HG03442 (cell line): ENCODE data around the gene MUC5B.
"Not testable (repeated sequence)": the region's sequence is repeated elsewhere in the genome, so short reads cannot be mapped to it uniquely, and the experiment has no call there.

ENCODE experiments used
- ATAC-seq: cut with Tn5 transposase; IDR thresholded peaks from one replicate; pipeline ENCODE4 v1.9.1; 2021; ENCODE audit warnings: mild to moderate bottlenecking, moderate library complexity; ENCODE audit not compliant: unreplicated experiment

Gene MUC5B, protein sequence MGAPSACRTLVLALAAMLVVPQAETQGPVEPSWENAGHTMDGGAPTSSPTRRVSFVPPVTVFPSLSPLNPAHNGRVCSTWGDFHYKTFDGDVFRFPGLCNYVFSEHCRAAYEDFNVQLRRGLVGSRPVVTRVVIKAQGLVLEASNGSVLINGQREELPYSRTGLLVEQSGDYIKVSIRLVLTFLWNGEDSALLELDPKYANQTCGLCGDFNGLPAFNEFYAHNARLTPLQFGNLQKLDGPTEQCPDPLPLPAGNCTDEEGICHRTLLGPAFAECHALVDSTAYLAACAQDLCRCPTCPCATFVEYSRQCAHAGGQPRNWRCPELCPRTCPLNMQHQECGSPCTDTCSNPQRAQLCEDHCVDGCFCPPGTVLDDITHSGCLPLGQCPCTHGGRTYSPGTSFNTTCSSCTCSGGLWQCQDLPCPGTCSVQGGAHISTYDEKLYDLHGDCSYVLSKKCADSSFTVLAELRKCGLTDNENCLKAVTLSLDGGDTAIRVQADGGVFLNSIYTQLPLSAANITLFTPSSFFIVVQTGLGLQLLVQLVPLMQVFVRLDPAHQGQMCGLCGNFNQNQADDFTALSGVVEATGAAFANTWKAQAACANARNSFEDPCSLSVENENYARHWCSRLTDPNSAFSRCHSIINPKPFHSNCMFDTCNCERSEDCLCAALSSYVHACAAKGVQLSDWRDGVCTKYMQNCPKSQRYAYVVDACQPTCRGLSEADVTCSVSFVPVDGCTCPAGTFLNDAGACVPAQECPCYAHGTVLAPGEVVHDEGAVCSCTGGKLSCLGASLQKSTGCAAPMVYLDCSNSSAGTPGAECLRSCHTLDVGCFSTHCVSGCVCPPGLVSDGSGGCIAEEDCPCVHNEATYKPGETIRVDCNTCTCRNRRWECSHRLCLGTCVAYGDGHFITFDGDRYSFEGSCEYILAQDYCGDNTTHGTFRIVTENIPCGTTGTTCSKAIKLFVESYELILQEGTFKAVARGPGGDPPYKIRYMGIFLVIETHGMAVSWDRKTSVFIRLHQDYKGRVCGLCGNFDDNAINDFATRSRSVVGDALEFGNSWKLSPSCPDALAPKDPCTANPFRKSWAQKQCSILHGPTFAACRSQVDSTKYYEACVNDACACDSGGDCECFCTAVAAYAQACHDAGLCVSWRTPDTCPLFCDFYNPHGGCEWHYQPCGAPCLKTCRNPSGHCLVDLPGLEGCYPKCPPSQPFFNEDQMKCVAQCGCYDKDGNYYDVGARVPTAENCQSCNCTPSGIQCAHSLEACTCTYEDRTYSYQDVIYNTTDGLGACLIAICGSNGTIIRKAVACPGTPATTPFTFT (N-terminal part only)

DNA sequence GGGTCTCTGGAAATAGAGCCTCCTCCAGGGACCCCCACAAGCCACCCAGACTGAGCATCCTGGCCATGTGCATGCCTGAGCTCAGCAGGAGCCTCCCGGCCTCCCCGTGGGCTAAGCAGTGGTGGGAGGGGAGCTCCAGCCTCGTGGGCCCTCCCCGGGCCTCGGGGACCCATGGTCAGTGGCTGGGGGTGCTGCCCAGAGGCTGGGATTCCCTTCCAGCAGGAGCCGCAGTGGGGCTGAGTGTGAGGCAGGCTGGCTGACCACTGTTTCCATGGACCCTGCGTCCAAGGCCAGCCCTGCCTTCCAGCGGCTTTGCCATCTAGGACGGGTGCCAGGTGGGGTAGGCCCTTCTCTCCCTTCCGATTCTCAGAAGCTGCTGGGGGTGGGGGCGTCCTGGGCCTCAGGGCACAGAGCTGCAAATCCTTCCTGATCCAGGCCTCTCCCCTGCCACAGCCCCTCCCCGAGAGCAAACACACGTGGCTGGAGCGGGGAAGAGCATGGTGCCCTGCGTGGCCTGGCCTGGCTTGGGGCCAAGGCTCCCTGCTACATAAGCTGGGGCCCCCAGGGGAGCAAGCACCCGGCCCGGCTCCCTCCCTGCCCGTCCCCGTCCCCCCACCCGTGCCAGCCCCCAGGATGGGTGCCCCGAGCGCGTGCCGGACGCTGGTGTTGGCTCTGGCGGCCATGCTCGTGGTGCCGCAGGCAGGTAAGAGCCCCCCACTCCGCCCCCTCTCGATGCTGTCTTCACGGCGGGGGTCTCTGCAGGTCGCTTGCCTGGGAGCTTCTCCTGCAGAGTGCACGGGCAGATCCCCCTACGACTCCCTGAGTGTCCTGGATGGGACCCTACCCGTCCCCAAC is at the start of gene MUC5B:
TSS of gene MUC5B (plus strand) at position 576 of the 855 bp plus-strand sequence. CDS start at position 634, 58 bp downstream.
- no peak for ATAC-seq

DNA sequence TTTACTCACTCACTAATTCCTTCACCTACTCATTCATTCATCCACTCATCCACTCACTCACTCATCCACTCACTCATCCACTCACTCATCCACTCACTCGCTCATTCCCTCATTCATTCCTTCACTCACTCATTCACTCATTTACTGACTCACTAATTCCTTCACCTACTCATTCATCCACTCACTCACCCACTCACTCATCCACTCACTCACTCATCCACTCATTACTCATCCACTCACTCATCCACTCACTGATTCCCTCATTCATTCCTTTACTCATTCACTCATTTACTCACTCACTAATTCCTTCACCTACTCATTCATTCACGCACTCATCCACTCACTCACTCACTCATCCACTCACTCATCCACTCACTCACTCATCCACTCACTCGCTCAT is 49.5 kb upstream of the MUC5B start:
- ATAC-seq, result not testable (repeated sequence)

DNA sequence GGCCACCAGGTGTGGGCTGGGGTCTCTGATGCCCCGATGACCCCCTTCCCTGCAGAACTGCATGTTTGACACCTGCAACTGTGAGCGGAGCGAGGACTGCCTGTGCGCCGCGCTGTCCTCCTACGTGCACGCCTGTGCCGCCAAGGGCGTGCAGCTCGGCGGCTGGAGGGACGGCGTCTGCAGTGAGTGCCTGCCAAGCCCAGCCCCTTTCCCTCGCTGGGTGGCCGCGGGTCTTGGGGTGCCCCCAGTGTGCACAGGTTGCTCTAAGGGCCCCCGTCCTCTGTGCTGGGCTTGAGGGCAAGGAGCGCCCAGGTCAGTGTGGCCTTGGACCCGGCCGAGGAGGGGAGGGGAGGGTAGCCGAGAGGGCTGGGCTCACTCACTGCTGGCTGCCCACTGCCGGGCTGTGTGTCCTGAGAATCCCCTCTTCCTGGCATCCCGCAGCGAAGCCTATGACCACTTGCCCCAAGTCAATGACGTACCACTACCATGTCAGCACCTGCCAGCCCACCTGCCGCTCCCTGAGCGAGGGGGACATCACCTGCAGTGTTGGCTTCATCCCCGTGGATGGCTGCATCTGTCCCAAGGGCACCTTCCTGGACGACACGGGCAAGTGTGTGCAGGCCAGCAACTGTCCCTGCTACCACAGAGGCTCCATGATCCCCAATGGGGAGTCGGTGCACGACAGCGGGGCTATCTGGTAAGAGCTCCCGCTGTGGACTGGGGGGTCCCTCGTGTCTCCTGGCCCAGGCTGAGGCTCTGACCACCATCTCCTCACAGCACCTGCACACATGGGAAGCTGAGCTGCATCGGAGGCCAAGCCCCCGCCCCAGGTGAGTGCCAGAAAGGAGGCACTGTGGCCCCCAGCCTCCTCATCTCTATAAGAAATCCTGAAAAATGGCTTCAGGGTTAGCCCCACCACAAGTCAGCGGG is 48.2 kb upstream of the MUC5B start:
- no peak for ATAC-seq

DNA sequence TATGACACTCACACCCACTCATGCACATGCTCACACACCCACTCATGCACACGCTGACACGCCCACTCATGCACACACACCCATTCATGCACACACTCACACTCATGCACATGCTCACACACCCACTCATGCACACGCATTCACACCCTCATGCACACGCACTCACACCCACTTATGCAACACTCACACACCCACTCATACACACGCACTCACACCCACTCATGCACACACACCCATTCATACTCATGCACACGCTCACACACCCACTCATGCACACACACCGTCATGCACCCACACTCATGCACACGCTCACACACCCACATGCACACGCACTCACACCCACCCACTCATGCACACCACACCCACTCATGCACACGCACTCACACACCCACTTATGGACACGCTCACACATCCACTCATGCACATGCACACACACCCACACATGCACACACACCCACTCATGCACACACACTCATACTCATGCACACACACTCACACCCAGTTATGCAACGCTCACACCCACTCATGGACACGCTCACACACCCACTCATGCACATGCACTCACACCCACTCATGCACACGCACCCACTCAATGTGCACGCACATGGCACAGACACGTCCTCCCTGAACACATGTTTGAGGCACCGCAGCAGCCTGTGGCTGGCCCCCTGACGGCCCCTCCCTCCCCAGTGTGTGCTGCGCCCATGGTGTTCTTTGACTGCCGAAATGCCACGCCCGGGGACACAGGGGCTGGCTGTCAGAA is 47.2 kb upstream of the MUC5B start:
- no peak for ATAC-seq

DNA sequence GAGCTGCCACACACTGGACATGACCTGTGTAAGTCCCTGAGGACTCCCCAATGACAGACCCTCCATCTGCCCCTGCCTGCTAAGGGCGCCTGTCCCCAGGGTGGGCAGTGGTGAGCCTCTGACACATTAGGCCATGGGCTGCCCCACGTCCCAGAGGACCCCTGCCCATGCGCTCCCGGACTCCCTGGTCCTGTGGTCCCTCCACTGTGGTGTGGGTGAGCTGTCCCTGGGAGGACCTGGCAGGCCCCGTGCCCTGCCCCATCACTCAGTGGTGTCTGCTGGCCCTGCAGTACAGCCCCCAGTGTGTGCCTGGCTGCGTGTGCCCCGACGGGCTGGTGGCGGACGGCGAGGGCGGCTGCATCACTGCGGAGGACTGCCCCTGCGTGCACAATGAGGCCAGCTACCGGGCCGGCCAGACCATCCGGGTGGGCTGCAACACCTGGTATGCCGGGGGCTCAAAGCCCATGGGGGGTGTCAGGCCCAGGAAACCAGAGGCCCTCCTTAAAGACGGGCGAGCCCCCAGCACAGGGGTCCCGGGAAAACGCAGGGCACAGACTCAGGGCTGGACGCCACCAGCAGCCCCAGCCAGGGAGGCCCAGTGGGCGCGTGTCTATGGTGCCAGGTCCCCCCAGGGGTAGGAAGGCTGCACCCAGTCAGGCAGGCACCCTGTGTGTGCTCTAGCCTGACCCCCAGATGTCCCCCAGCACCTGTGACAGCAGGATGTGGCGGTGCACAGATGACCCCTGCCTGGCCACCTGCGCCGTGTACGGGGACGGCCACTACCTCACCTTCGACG is 46.4 kb upstream of the MUC5B start:
- ATAC-seq, result no peak

DNA sequence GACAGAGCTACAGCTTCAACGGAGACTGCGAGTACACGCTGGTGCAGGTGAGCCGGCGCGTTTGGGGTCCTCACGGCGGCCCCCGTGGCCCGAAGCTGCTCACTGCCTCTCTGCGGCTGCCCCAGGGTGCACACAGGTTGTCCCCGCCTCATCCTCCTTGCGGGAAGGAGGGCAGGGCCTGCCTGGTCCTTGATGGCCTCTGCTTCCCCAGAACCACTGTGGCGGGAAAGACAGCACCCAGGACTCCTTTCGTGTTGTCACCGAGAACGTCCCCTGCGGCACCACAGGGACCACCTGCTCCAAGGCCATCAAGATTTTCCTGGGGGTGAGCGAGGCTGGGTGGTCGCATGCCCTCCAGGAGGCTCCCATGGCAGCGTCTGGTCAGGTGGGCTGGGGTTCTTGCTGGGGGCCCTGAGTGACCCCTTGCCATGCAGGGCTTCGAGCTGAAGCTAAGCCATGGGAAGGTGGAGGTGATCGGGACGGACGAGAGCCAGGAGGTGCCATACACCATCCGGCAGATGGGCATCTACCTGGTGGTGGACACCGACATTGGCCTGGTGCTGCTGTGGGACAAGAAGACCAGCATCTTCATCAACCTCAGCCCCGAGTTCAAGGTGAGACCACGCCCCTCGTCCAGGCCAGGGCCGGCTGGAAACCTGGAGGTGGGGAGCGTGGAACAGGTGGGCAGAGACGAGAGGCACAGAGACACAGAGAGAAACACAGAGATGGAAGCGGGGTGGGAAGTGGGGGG is 45.7 kb upstream of the MUC5B start:
- ATAC-seq, result no peak

DNA sequence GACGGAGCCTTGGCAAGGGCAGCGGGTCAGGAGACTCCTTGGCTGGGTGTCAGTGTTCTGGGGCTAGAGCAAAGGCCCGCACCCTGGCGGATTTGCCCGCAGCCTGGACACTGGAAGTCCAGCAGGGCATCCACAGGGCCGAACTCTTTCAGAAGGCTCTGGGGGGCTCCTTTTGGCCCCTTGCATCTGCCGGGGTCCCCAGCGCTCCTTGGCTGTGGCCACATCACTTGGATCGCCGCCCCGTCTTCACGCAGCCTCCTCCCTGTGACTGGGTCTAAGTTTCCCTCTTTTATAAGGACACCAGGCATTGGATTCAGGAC is 45.1 kb upstream of the MUC5B start:
- ATAC-seq, result no peak

DNA sequence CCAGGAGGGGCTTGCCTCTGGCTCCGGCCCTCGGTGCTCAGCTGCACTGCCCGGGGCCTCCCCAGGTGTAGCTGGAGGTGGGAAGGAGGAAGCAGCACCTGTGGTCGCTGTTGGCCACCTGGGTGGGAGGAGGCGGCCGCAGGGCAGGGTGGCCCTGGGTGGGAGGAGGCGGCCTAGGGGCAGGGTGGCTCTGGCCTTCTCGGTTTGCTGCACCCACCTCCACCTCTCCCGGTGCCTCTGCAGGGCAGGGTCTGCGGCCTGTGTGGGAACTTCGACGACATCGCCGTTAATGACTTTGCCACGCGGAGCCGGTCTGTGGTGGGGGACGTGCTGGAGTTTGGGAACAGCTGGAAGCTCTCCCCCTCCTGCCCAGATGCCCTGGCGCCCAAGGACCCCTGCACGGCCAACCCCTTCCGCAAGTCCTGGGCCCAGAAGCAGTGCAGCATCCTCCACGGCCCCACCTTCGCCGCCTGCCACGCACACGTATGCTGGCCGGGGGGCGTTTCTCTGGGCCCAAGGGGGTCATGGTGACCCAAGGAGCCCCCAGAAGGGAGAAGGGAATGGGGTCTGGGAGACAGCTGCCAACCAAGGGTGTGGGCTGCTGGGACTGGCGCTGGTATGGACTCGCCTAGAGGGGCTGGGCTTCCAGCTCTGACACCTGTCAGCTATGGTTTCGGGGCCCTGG is 44.5 kb upstream of the MUC5B start:
- ATAC-seq, result no peak

DNA sequence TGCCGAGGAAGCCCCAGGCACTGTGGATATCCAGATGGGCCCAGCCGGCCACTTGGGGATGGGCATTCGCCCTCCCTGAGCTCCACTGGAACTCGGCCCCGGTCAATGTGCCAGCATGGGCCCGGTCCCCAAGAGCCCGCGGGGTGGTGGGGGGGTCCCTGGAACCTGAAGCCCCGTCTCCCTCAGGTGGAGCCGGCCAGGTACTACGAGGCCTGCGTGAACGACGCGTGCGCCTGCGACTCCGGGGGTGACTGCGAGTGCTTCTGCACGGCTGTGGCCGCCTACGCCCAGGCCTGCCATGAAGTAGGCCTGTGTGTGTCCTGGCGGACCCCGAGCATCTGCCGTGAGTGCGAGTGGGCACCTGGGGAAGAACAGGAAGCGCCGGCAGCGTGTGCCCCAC is 44.0 kb upstream of the MUC5B start:
- ATAC-seq, result no peak

DNA sequence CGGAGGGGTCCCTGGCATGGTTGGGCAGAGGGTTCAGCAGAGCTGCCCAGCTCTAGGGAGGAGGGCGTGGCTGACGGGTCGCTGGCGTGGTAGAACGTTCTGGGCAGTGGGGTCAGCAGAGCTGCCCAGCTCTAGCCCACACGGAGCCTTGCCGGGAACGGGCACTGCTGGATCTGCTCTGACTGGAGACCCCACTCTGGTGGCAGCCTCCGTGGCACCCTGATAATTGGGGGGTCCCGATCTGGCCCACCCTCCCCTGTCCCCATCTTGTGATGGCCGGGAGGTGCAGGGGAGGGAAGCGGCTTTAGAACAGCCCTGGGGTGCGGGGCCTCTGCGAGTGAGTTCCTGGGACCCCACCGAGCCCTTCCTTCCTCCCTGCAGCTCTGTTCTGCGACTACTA is 43.2 kb upstream of the MUC5B start:
- ATAC-seq, result no peak

DNA sequence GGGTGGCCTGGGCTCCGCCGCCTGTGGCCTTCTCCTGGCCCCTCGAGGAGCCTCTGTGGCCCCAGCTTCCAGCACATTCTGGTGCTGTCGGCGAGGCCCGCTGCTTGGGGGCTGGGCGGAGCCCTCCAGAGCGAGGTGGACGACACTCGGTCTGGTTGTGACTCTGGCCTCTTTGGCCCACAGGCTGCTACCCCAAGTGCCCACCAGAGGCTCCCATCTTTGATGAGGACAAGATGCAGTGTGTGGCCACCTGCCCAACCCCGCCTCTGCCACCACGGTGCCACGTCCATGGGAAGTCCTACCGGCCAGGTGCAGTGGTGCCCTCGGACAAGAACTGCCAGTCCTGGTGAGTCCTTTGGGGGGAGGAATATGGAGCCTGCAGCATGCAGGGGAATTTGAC is 42.7 kb upstream of the MUC5B start:
- ATAC-seq, result no peak

DNA sequence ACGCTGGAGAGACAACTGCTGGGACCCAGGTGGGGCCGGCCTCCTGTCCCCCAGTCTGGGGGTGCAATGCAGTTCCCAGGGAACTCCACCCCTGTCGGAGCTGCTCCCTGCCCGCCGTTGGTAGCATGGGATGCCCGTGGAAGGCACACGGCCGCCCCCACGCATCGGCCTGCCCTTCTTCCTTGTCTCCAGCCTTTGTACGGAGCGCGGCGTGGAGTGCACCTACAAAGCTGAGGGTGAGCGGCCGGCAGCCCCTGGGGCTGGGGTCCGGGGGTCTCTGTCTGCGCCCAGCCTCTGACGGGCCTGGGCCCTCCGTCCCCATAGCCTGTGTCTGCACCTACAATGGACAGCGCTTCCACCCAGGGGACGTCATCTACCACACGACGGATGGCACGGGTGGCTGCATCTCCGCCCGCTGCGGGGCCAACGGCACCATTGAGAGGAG is 41.9 kb upstream of the MUC5B start:
- ATAC-seq, result no peak

DNA sequence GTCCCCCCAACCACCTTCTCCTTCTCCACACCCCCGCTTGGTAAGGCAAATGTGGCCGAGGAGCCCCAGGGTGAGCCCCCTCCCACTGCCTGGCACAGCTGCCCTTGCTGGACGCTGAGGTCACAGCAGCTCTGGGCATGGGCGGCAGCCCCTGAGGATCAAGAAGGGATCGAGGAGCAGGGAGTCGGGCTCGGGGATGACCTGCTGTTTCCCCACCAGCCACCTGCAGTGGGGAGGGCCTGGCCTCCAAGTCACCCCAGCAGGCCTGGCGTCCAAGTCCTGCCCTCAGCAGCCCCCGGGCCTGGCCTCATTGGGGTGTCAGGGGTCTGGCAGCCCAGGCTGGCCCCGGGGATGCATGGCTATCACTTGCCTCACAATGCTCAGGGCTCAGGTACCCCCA is 41.4 kb upstream of the MUC5B start:
- ATAC-seq, result no peak

DNA sequence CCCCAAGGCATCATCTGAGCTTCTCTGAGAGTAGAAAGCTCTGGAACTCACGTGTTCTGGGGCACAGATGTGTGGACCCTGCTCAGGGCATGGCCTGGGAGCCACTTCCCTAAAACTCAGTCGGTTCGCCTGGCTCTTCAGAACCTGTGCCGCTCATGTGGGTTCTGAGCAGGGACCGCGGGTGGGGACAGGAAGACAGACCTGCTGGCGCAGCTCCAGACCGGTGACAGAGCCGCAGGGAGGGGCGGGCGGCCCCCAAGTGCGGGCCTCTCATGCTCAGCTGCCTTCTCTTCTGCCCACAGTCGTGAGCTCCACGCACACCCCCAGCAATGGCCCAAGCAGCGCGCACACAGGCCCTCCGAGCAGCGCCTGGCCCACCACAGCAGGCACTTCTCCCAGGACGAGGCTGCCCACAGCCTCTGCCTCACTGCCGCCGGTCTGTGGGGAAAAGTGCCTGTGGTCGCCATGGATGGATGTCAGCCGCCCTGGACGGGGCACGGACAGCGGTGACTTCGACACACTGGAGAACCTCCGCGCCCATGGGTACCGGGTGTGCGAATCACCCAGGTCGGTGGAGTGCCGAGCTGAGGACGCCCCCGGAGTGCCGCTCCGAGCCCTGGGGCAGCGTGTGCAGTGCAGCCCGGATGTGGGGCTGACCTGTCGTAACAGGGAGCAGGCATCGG is 40.9 kb upstream of the MUC5B start:
- no peak for ATAC-seq

DNA sequence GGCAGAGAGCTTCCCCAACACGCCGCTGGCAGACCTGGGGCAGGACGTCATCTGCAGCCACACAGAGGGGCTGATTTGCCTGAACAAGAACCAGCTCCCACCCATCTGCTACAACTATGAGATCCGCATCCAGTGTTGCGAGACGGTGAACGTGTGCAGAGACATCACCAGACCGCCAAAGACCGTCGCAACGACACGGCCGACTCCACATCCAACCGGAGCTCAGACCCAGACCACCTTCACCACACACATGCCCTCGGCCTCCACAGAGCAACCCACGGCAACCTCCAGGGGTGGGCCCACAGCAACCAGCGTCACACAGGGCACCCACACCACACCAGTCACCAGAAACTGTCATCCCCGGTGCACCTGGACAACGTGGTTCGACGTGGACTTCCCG is 38.7 kb upstream of the MUC5B start:
- not testable (repeated sequence) for ATAC-seq
